Activated CD4-positive, alpha-beta T cell treated with anti-CD3 and anti-CD28 coated beads for 48 hours (primary cell): Measurements from ENCODE around the gene SF1.

Experiments used
- DNase-seq: peaks from one replicate; pipeline ENCODE4 v3.0.0-alpha.2; 2020

The SF1 gene

DNA sequence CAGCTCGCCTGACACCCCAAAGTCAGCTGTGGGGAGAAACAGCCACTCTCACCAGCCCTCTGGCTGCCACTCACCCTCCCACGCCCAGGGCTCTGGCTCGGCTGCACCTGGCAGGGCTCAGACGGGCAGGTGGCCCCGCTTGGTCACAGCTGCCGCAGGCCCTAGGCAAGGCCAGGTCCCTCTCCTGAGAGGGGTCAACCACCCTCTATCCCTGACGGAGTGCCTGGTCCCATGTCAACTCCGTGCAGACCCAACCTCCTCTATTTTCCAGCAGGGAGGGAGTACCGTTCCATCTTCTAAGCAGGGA, 22.8 kb upstream of the SF1 start:
- no peak for DNase-seq

DNA sequence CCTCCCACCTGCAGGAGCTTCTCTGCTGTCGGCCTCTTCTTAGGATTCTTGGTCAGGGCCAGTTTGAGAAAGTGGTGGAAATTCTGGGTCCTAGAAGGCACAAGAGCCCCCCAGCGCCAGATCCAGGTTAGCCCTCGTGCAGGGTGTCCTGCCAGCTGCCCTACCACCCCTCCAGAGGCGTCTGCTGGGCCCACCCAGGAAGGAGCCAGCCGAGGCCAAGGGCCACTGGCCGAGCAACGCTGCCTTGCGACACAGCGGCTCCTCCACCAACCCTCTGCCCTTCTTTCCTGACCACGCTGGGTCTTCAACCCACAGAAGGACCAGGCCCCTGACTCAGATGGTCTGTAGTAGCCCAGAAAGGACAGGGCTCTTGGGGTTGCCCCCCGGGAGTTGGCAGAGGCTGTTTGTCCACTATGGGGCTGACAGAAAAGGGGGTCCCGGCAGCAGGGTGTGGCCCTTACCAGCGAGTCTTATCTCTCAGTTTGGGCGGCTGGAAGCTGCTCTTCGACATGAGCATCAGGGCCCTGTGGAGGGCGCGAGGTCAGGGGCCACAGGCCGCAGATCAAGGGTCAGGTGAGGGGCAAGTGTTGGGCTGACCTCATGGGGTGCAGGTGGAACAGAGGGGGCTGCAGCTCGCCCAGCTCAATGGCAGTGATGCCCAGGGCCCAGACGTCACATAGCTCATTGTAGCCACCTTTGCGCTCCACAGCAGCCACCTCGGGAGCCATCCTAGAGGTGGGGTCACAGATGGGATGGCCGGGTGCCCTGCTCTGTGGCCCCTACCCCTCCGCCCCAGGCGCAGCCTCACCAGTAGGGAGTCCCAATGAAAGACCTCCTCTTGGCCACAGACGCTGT, 22.2 kb upstream of the SF1 start:
- no peak for DNase-seq

DNA sequence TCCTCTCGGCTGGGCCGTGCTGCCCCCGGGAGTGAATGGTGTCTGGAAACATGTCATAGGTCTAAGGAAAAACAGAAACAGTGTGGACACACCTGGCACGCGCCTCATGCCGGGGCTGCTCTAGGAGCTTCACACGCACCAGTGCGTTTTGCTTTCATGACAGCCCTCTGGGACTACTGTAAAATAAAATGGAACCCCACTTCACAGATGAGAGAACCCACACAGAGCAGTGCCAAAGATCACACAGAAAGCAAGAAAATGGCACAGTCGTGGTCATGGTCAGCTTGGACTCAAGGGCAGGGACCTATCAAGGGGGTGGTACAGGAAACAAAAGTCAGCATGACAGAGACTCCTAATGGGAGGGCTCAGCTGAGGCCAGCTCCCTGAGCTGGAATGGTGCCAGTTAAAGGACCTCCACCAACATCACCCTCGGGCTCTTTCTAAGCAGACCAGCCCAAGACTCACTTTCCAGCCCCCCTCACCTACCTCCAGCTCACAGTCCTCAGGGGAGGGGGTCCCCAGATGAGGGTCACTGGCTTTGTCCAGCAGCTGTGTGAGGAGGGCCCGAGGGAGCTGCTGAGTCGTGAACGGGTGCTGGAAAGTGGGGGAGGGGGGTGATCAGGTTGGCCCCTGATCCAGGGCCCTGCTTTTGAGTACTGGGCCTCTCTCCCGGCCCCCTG, 21.4 kb upstream of the SF1 start:
- no peak for DNase-seq

DNA sequence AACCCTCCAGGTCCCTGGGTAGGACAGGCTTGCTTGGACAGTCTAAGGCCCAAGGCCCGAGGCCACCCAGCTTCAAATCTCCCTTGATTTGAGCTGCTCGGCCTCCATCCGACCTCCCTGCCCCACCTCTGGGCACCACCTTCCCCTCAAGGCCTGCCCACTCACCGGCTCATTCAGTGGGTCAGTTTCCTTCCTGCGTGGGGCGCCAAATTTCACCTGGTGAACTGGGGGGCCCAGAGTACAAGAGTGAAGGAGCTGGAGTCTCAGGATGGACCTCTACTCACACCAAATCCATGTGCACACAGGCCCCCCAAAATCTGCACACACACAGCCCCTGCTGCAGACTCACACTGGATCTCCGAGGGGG, 20.9 kb upstream of the SF1 start:
- DNase-seq = no peak

DNA sequence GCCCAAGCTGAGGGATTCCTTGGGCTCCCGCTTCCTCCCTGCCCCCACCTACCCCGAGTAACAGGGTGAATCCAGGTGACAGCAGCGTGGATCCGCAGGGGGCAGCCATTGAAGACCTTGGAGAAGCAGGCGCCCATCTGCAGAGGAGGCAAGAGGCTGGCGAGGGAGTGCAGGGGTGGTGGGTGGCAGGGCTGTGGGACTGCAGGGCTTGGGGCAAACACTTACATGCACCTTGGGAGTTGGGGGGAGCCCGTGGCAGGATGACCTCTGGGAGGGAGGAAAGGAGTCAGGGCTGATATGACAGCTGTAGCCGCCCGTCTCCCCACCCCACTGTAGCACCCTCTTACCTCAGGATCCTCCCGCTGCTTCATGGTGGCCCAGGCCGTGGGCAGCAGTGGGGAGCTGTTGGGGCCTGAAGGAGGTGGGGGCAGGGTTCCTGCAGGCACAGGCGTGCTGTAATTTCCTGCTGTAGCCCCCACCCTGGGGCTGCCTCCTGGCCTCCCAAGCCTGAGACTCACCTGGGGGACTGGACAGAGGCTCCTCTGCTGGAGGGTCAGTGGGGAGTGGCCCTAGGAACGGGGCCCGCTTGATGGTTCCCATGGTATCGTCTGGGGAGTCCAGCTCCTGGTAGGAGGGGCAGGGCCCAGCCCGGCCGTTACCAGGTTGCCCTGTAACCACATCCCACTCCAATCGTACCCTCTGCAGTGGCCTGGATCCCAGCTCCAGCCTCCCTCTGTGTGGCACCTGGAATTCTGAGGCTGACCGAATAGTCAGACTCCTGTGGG, 18.6 kb upstream of the SF1 start:
- DNase-seq = no peak

- no peak for DNase-seq
These were observed 17.9 kb upstream of the SF1 start for GRCh38 chr11:64796047-64796756.

DNA sequence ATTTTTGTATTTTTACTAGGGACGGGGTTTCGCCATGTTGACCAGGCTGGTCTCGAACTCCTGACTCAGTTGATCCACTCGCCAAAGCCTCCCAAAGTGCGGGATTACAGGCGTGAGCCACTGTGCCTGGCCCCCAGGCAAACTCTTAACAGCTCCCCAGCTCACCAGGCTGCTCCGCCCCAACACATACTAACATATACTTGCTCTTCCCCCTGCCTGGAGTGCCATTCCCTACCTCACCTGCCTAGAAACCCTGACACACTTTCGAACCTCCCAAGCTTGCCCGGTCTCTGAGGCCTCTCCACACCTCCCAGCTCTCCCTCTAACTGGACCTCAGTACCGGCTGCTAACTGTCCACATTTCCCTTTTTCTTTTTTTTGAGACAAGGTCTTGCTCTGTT, 16.2 kb upstream of the SF1 start:
- DNase-seq = no peak

GRCh38 chr11:64793271-64794160, 15.2 kb upstream of the SF1 start:
- no peak for DNase-seq

DNA sequence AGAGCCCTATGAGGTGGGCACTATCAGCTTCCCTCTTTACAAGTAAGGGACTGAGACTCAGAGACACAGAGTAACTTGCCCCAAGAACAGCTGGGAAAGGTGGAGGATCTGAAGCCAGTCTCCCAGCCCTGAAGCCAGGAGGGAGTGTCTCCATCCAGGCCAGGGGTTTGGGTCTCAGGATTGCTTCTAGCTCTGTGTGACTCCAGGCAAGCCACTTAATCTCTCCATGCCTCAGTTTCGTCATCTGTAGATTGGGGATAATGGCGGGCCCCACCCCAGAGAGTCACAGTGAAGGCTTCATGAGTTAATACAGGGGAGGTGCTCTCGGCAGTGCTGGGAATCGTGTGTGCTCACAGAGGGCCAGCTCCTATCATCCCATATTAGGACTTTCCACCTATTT, 14.1 kb upstream of the SF1 start:
- DNase-seq = no peak

GRCh38 chr11:64791781-64792291, 13.5 kb upstream of the SF1 start:
- no peak for DNase-seq

- DNase-seq = no peak
These were observed 12.1 kb upstream of the SF1 start for GRCh38 chr11:64790205-64791095.

- DNase-seq = no peak
These were observed 11.2 kb upstream of the SF1 start for GRCh38 chr11:64789331-64790204.

DNA sequence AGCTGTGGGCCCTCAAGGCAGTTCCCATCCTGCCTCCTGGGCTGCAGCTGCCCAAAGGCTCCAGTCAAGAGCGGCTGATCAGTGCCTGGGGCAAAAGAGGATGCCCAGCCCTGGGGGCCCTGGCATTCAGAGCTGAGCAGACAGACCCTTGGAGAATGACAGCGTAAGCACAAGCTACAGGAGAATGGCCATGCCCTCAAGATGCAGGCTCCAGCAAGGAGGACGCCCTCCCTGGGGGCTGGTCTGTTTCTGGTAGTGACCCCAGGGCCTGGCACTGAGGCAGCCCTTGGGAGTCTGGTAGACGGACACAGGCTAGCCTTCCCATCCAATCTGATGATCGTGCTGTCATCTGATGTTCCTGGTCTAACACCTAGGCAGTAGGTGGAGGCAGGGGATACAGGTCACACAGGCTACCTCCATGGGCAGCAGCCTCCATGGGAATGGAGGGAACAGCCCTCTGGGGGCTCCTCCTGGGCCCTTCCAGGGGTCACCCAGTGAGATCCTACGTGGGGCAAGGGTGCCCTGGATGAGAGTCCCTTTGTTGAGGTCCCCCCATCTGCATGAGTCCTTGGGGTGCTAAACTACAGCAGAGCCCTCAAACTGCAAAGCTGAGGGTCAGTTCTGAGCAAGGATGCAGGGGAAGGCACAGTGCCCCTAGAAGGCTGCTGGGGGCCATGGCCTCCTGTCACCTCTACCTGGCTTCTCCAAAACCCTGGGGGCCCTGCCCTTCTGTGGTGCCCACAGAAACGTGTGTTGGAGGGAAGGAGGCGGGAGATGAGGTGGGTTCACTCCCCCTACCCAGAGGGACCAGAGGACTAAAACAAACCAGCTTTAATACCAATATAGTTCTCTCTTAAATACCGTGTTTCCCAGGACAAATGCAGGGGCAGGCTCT, 10.2 kb upstream of the SF1 start:
- DNase-seq = no peak

GRCh38 chr11:64787526-64788320, 9.4 kb upstream of the SF1 start:
- DNase-seq = peak; percentile 74

- no peak for DNase-seq
These were observed 8.0 kb upstream of the SF1 start for GRCh38 chr11:64786308-64786707.

GRCh38 chr11:64784813-64785581, 6.7 kb upstream of the SF1 start:
- DNase-seq = no peak

DNA sequence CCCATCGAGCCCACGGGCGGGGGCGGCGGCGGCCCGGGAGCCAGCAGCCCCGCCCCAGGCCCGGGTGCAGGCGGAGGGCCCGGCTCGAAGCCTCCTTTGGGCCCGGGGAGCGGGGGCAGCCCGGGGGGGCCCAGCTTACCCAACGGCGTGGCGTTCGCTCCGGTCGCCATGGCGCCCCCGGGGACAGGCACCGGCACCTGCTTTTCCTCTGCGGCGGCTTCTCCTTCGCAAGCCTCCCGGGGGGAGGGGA, 194 bp downstream of the SF1 start:
- no peak for DNase-seq
